ENCODE measurements around the gene LONRF2.

- TF ChIP-seq CTCF (conservative IDR thresholded peaks at IDR 0.05; ENCODE audit: low read length) (no peak), EZH2phosphoT487 (IDR thresholded peaks at IDR 0.05; ENCODE audit: borderline replicate concordance) (no peak)
Observed at GRCh38 chr2:100228415-100228814, 93.9 kb downstream of the LONRF2 start.
